GM12878 (cell line): ENCODE results near the gene UAP1. TPM values are rescaled to one million over a fixed set of nuclear protein-coding genes. Genes with fewer than 3 reads are reported as not detected.

Source experiments
- ATAC-seq: fragments of 200-7000 bp; cut with Tn5 transposase; 3 replicates; pipeline ENCODE4 v1.9.1; 2020; ENCODE audit warnings: mild to moderate bottlenecking, moderate library complexity
- BruUV-seq: library from RNA; stranded (reverse); fragments of 400-500 nt; replicated peaks from 2 replicates; lab custom pipeline; 2021; lab: Mats Ljungman, UMichigan
- CTCF ChIA-PET: fragments of 300-600 bp; sonication (Branson Sonifier 250); formaldehyde crosslinking; extraction: SDS; loops from one replicate; lab custom pipeline; 2021; ENCODE audit warnings: inconsistent platforms; lab: Yijun Ruan, JAX
- POLR2A ChIA-PET: fragments of 350-600 bp; formaldehyde crosslinking; extraction: SDS; loops from one replicate; lab custom pipeline; 2021; ENCODE audit warnings: inconsistent platforms; lab: Charles Lee
- RAD21 ChIA-PET: fragments of 300-600 bp; sonication (Branson Sonifier 250); formaldehyde crosslinking; loops from one replicate; lab custom pipeline; 2023; ENCODE audit warnings: antibody characterized with exemption; ENCODE audit not compliant: unreplicated experiment; lab: Charles Lee
- SMC1A ChIA-PET: fragments of 300-600 bp; sonication (Branson Sonifier 250); formaldehyde crosslinking; loops from one replicate; lab custom pipeline; 2023; ENCODE audit not compliant: unreplicated experiment, uncharacterized antibody; lab: Charles Lee
- DNase-seq: peaks from one replicate; pipeline ENCODE4 v3.0.0-alpha.2; 2011; ENCODE audit warnings: low read depth, low spot score
- FAIRE-seq: peaks from 3 replicates; lab custom pipeline; 2011; peaks lifted over from hg19 to GRCh38; lab: Jason Lieb, UNC
- H2AFZ ChIP-seq: 2 replicates; pipeline ENCODE4 v1.6.0; 2011; ENCODE audit warnings: low read depth, low read length, control low read depth; ENCODE audit not compliant: control insufficient read depth
- H3K27ac ChIP-seq: 2 replicates; pipeline ENCODE4 v1.5.1; 2011; ENCODE audit warnings: control low read depth; ENCODE audit not compliant: control insufficient read depth, insufficient read depth
- H3K27me3 ChIP-seq, 2 experiments: replicated peaks in 1 of 2; 2 replicates each; pipeline versions ENCODE4 v1.6.0 to v1.6.1; 2011; ENCODE audit warnings: low read length in 1 of 2; ENCODE audit not compliant: control insufficient read depth in 2 of 2, insufficient read depth in 2 of 2
- H3K36me3 ChIP-seq, 2 experiments: 2 replicates each; pipeline ENCODE4 v1.5.1; 2011; ENCODE audit warnings: low read length in 1 of 2; ENCODE audit not compliant: control insufficient read depth in 2 of 2, insufficient read depth in 2 of 2
- H3K4me1 ChIP-seq: 2 replicates; pipeline ENCODE4 v1.6.1; 2011; ENCODE audit warnings: mild to moderate bottlenecking, low read length, moderate library complexity, mixed read lengths; ENCODE audit not compliant: control insufficient read depth, insufficient read depth
- H3K4me2 ChIP-seq: 2 replicates; pipeline ENCODE4 v1.6.0; 2011; ENCODE audit warnings: control low read depth; ENCODE audit not compliant: control insufficient read depth, insufficient read depth
- H3K4me3 ChIP-seq: fragments of 200-600 bp; sonication (generic); 2 replicates; pipeline ENCODE4 v1.5.1; 2016
- H3K79me2 ChIP-seq: 2 replicates; pipeline ENCODE4 v1.6.0; 2011; ENCODE audit warnings: low read length; ENCODE audit not compliant: control insufficient read depth, insufficient read depth
- H3K9ac ChIP-seq: 2 replicates; pipeline ENCODE4 v1.8.0; 2011; ENCODE audit warnings: low read length, control low read depth, mixed read lengths; ENCODE audit not compliant: control insufficient read depth, insufficient read depth
- H3K9me3 ChIP-seq: replicated peaks from 3 replicates; pipeline ENCODE4 v1.5.1; 2011; ENCODE audit warnings: mild to moderate bottlenecking, low read length; ENCODE audit not compliant: control insufficient read depth, insufficient read depth
- H4K20me1 ChIP-seq: 2 replicates; pipeline ENCODE4 v1.6.0; 2011; ENCODE audit not compliant: control insufficient read depth, insufficient read depth
- BMI1 ChIP-seq: fragments of 450-650 bp; IDR thresholded peaks from 2 replicates; pipeline ENCODE4 v1.6.1; 2016; ENCODE audit warnings: mild to moderate bottlenecking, moderate library complexity, borderline replicate concordance
- E2F4 ChIP-seq: IDR thresholded peaks from 2 replicates; pipeline ENCODE4 v1.6.1; 2012; ENCODE audit warnings: low read depth, low read length, improper control_type of control experiment
- HSF1 ChIP-seq: fragments of 150-350 bp; IDR thresholded peaks from 2 replicates; pipeline ENCODE4 v1.6.1; 2014; ENCODE audit warnings: mild to moderate bottlenecking, low read depth, low read length
- IRF4 ChIP-seq: IDR thresholded peaks from 2 replicates; pipeline ENCODE4 v1.6.1; 2011; ENCODE audit warnings: low read depth, low read length
- IRF5 ChIP-seq: fragments of 450-650 bp; IDR thresholded peaks from 2 replicates; pipeline ENCODE4 v1.6.1; 2017; ENCODE audit warnings: borderline replicate concordance
- JUND ChIP-seq: IDR thresholded peaks from 2 replicates; pipeline ENCODE4 v1.6.1; 2012; ENCODE audit warnings: low read depth, mild to moderate bottlenecking, low read length, improper control_type of control experiment, moderate library complexity
- MTA3 ChIP-seq: IDR thresholded peaks from 2 replicates; pipeline ENCODE4 v1.6.1; 2012; ENCODE audit warnings: low read length, inconsistent platforms, borderline replicate concordance
- PAX8 ChIP-seq: fragments of 450-650 bp; IDR thresholded peaks from 2 replicates; pipeline ENCODE4 v1.6.1; 2017; ENCODE audit warnings: mild to moderate bottlenecking, moderate library complexity
- SMAD5 ChIP-seq: IDR thresholded peaks from 2 replicates; pipeline ENCODE4 v1.6.1; 2016; ENCODE audit warnings: antibody characterized with exemption, low read depth
- SREBF2 ChIP-seq: IDR thresholded peaks from 2 replicates; pipeline ENCODE4 v1.6.1; 2012; ENCODE audit warnings: mild to moderate bottlenecking, low read length
- SUPT20H ChIP-seq: IDR thresholded peaks from 2 replicates; pipeline ENCODE4 v1.6.1; 2011; ENCODE audit warnings: low read depth, mild to moderate bottlenecking, low read length, moderate library complexity, borderline replicate concordance; ENCODE audit not compliant: control insufficient read depth
- TARDBP ChIP-seq: IDR thresholded peaks from 2 replicates; pipeline ENCODE4 v1.6.1; 2016; ENCODE audit warnings: borderline replicate concordance
- TCF3 ChIP-seq: IDR thresholded peaks from 2 replicates; pipeline ENCODE4 v1.6.1; 2012; ENCODE audit warnings: low read depth, mild to moderate bottlenecking, low read length, borderline replicate concordance; ENCODE audit not compliant: insufficient read depth
- WGBS: methylation state at CpG from one replicate; pipeline ENCODE4 v1.1.6; 2016; ENCODE audit warnings: low lambda C conversion rate; ENCODE audit not compliant: insufficient replicate concordance, insufficient coverage; ENCODE audit errors: missing lambda C conversion rate; 5-methylcytosine and 5-hydroxymethylcytosine counted together
- in situ Hi-C: fragments of 300-500 bp; cut with MboI; formaldehyde crosslinking; loops from 9 replicates; pipeline ENCODE4 v1.14.3; 2018; ENCODE audit warnings: mixed read lengths
- intact Hi-C: fragments of 100-400 bp; cut with micrococcal nuclease; formaldehyde crosslinking; loops from one replicate; pipeline ENCODE4 v1.14.2; 2022; ENCODE audit not compliant: unreplicated experiment
- polyA plus RNA-seq, 11 experiments: library from polyadenylated mRNA; depleted of rRNA in 4 of 11; unstranded in 6 of 11; stranded (reverse) in 5 of 11; fragments of >200 nt; fragmentation: Nextera tagmentation in 4 of 11; fragmentation: Illumina TruSeq in 1 of 11; extraction: Ambion mirVana in 4 of 11; extraction: Trizol in 1 of 11; gene quantifications; 1 replicate in 1 of 11; 2 replicates in 10 of 11; pipeline versions ENCODE4 v1.2.1 to v1.2.3, GENCODE V29; 2011 to 2016; ENCODE audit warnings: inconsistent platforms in 2 of 11, missing spikeins in 2 of 11, low read depth in 1 of 11
- total RNA-seq, 4 experiments: library from RNA; depleted of rRNA in 3 of 4; stranded (reverse); fragments of >200 nt in 3 of 4; fragmentation: Illumina TruSeq in 1 of 4; extraction: Trizol in 1 of 4; gene quantifications; 2 replicates each; pipeline versions ENCODE4 v1.2.1 to v1.2.3, GENCODE V29; 2013 to 2021

Gene UAP1
- total and polyA plus RNA-seq, 10 of the 15 experiments (the other 5 are each of a cell fraction or from before 2014, with no cell fraction given): 19.2 to 43.0 (median 30.7) TPM

- H2AFZ ChIP-seq: no peak overlapping the region
- no peak overlapping the region for H3K9ac ChIP-seq
- no peaks in the 10 kb centered on the region for H3K79me2 ChIP-seq
- intact Hi-C loops (no loop called here), in situ Hi-C loops (no loop called here)
- TF ChIP-seq BMI1 (no peak), HSF1 (no peak)
- H3K4me1 ChIP-seq: no peaks in the 10 kb centered on the region
- ATAC-seq: no peak
- ChIA-PET RAD21 (no interaction called here), CTCF (no interaction called here), POLR2A (no interaction called here), SMC1A (interaction anchor here (1.4 kb wide), 1 partner anchor 26 kb away, joined by 4 read pairs; no protein-coding TSS in a partner anchor)
- H3K4me3 ChIP-seq: no peak overlapping the region
- no peak overlapping the region for H3K4me2 ChIP-seq
- H4K20me1 ChIP-seq: no peaks in the 10 kb centered on the region
- no peak for DNase-seq
- WGBS: 4% methylated on average over 1 of the region's 1 CpG
- H3K27me3 ChIP-seq: no peaks in the 10 kb centered on the region
- FAIRE-seq: no peak
- no peaks in the 10 kb centered on the region for H3K36me3 ChIP-seq
- H3K27ac ChIP-seq: no peak overlapping the region
- H3K9me3 ChIP-seq: no peaks in the 10 kb centered on the region; the same call in 2 of the 3 replicates
- no TSS peak for BruUV-seq
Measured at GRCh38 chr1:162554258-162554657, 7.3 kb upstream of the UAP1 start.

GRCh38 chr1:162557536-162557935 is 4.0 kb upstream of the UAP1 start:
- Histone ChIP-seq H3K9me3 (no peaks in the 10 kb centered on the region; the same call in 2 of the 3 replicates), H3K27me3 (no peaks in the 10 kb centered on the region), H3K9ac (no peak overlapping the region), H3K4me2 (no peak overlapping the region), H3K79me2 (peaks cover 10% of the 10 kb centered on the region), H3K36me3 (no peaks in the 10 kb centered on the region), H3K27ac (no peak overlapping the region), H3K4me3 (no peak overlapping the region), H2AFZ (no peak overlapping the region), H3K4me1 (no peaks in the 10 kb centered on the region), H4K20me1 (no peaks in the 10 kb centered on the region)
- ChIA-PET CTCF (no interaction called here), SMC1A (interaction anchor here (1.9 kb wide), 1 partner anchor 10 kb away, joined by 7 read pairs; no protein-coding TSS in a partner anchor), RAD21 (no interaction called here), POLR2A (no interaction called here)
- ATAC-seq: no peak
- BruUV-seq: no TSS peak
- FAIRE-seq: no peak
- DNase-seq: no peak
- TF ChIP-seq TARDBP: no peak
- TF ChIP-seq IRF5: no peak
- no peak for TF ChIP-seq SREBF2
- TF ChIP-seq MTA3: no peak
- no peak for TF ChIP-seq SMAD5
- no peak for TF ChIP-seq PAX8
- no peak for TF ChIP-seq IRF4
- no peak for TF ChIP-seq E2F4
- no peak for TF ChIP-seq JUND
- TF ChIP-seq TCF3: no peak
- TF ChIP-seq SUPT20H: no peak
- intact Hi-C loops: no loop called here
- WGBS: 64% methylated on average over 3 of the region's 3 CpGs
- in situ Hi-C loops: no loop called here
